Ovary (tissue), 1 donor: ENCODE measurements around the gene PODXL2.

Experiments
- EP300 ChIP-seq: sonication (generic); formaldehyde crosslinking; IDR thresholded peaks from one replicate; pipeline ENCODE4 v1.6.1; 2017; ENCODE audit warnings: antibody characterized with exemption
- POLR2A ChIP-seq: fragments of 450-650 bp; IDR thresholded peaks from one replicate; pipeline ENCODE4 v1.6.1; 2017; ENCODE audit warnings: antibody characterized with exemption, mild to moderate bottlenecking, moderate library complexity

DNA sequence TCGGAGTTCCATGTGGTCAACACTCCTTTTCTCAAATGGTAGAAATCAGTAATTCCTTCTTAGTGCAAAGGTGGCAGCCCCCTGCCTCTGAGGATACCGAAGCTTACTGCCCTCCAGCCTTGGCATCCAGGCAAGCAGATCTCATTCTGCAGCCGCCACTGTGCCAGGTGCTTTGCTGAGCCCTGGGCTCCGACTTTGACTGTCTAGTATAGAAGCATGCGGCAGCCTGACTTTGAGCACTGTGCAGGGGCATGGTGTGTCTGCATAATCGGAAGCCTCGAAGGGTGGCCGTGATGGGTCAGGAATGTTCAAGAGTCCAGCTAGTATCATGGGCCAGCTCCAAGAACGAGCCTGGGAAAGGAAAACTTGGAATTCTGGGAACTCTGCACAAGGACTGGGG, 83.5 kb downstream of the PODXL2 start:
- TF ChIP-seq EP300 (no peak), POLR2A (no peak)
